Measurements from ENCODE around the gene CMIP. TPM values are rescaled to one million over a fixed set of nuclear protein-coding genes. Genes with fewer than 3 reads are reported as not detected.

The CMIP gene
- polyA plus RNA-seq, 1 of the 3 experiments (the other 2 are of a cell fraction), result 5.4 TPM

- H3K9me3 ChIP-seq, result no peaks in the 10 kb centered on the region
- 89% methylated on average over 10 of the region's 13 CpGs for WGBS (ENCODE audit: low lambda C conversion rate)
- no peaks in the 10 kb centered on the region for H3K36me3 ChIP-seq (replicated peaks in 1 of 2; ENCODE audit: control insufficient read depth in 1 of 2, insufficient read depth in 2 of 2, low read length in 1 of 2)
- no peak overlapping the region for H3K4me3 ChIP-seq (ENCODE audit: low read depth in 2 of 2, low read length in 1 of 2)
- H3K4me1 ChIP-seq (ENCODE audit: control insufficient read depth in 1 of 2, insufficient read depth in 2 of 2, low read depth in 1 of 2, low read length in 1 of 2), result peaks cover 8 to 10% of the 10 kb centered on the region in 2 experiments; a peak in 2 of 4 replicates
- H2AFZ ChIP-seq (ENCODE audit: low read depth), result no peak overlapping the region
- POLR2A ChIA-PET, result no interaction called here
- DNase-seq, result no peak
- peaks cover 15% of the 10 kb centered on the region for H4K20me1 ChIP-seq (ENCODE audit: insufficient read depth)
- H3F3A ChIP-seq (replicated peaks; ENCODE audit: insufficient read depth), result peaks cover 5% of the 10 kb centered on the region
- no peak overlapping the region for H3K9ac ChIP-seq
- no peak overlapping the region for H3K4me2 ChIP-seq
- CTCF ChIA-PET, result no interaction called here
- H3K79me2 ChIP-seq (ENCODE audit: insufficient read depth), result peaks cover 20% of the 10 kb centered on the region; the same call in 1 of the 2 replicates
- no peaks in the 10 kb centered on the region for H3K9me2 ChIP-seq
- TF ChIP-seq GATA2 (CRISPR knock-in tag; IDR thresholded peaks at IDR 0.05) (no peak), CTCF (IDR thresholded peaks at IDR 0.05) (no peak), JUND (IDR thresholded peaks at IDR 0.05) (no peak), NRF1 (IDR thresholded peaks at IDR 0.05; ENCODE audit: low read depth, low read length) (no peak), MEF2A (IDR thresholded peaks at IDR 0.05; ENCODE audit: borderline replicate concordance, low read depth) (no peak), PBX3 (IDR thresholded peaks at IDR 0.05) (no peak), POLR2AphosphoS5 (IDR thresholded peaks at IDR 0.05; ENCODE audit: low read depth, low read length) (no peak), REST (IDR thresholded peaks at IDR 0.05; ENCODE audit: low read depth, low read length) (no peak), RCOR1 (IDR thresholded peaks at IDR 0.05; ENCODE audit: low read length) (no peak)
- no peak overlapping the region for H3K27ac ChIP-seq (ENCODE audit: low read depth in 2 of 2, low read length in 1 of 2)
- H3K27me3 ChIP-seq (ENCODE audit: insufficient read depth), result no peaks in the 10 kb centered on the region
Observed at GRCh38 chr16:81567087-81567486, 122.5 kb downstream of the CMIP start.

All from SK-N-SH (cell line).